ENCODE data around the gene HNF1A. TPM values are rescaled to one million over a fixed set of nuclear protein-coding genes. Genes with fewer than 3 reads are reported as not detected.

HNF1A gene
- total RNA-seq, 1 experiment from 2014 or later = not detected

GRCh38 chr12:120936197-120936596 lies 42.1 kb upstream of the HNF1A start:
- POLR2A ChIA-PET = no interaction called here
- Histone ChIP-seq H3K27me3 (ENCODE audit: insufficient read depth, low read length) (no peaks in the 10 kb centered on the region), H3K79me2 (ENCODE audit: insufficient read depth, low read length) (no peaks in the 10 kb centered on the region), H2AFZ (ENCODE audit: low read depth, low read length, poor library complexity, severe bottlenecking) (no peak overlapping the region), H3K9ac (ENCODE audit: low read length) (no peak overlapping the region), H3K4me1 (ENCODE audit: control insufficient read depth in 1 of 2, insufficient read depth in 2 of 2, low read length in 2 of 2) (no peaks in the 10 kb centered on the region), H3K4me2 (ENCODE audit: low read length) (no peak overlapping the region), H3K9me2 (ENCODE audit: insufficient read depth) (no peaks in the 10 kb centered on the region), H3K27ac (ENCODE audit: low read depth, low read length) (no peak overlapping the region), H4K20me1 (ENCODE audit: insufficient read depth) (no peaks in the 10 kb centered on the region), H3K4me3 (replicated peaks in 1 of 2; ENCODE audit: low read depth in 1 of 2, low read length in 2 of 2) (no peak overlapping the region), H3K36me3 (ENCODE audit: control insufficient read depth in 1 of 2, insufficient read depth in 2 of 2, low read length in 2 of 2) (no peaks in the 10 kb centered on the region), H3K9me3 (ENCODE audit: control insufficient read depth in 1 of 2, insufficient read depth in 1 of 2, low read depth in 1 of 2, low read length in 2 of 2) (no peaks in the 10 kb centered on the region)
- ATAC-seq (no peak), DNase-seq (ENCODE audit: low read depth, low spot score) (no peak)
- CTCF ChIA-PET = interaction anchor here (0.7 to 1.0 kb wide), 2 partner anchors 8 to 849 kb away, joined by 4 read pairs; no protein-coding TSS in a partner anchor
- BruUV-seq (replicated peaks) = no TSS peak
- intact Hi-C loops (cut with micrococcal nuclease) = no loop called here
- RAD21 ChIA-PET (ENCODE audit: low non-redundant PET in 1 of 2, low total read pairs in 2 of 2, uncharacterized antibody in 2 of 2, unreplicated experiment in 2 of 2) = interaction anchor here in 1 of 2 experiments (0.7 kb wide), 1 partner anchor 10 kb away, joined by 7 read pairs; no protein-coding TSS in a partner anchor
- TF ChIP-seq EZH2 (IDR thresholded peaks at IDR 0.05) (no peak), EZH2phosphoT487 (IDR thresholded peaks at IDR 0.05; ENCODE audit: borderline replicate concordance) (no peak), FOSL1 (IDR thresholded peaks at IDR 0.05; ENCODE audit: low read depth) (no peak), YY1 (IDR thresholded peaks at IDR 0.05; ENCODE audit: extremely low read depth, insufficient replicate concordance, low read depth, low read length) (no peak), ZNF274 (IDR thresholded peaks at IDR 0.05; ENCODE audit: low read depth, low read length) (no peak), RAD21 (IDR thresholded peaks at IDR 0.05; ENCODE audit: low read depth) (no peak), SIN3A (IDR thresholded peaks at IDR 0.05; ENCODE audit: low read depth) (no peak), REST (IDR thresholded peaks at IDR 0.05; ENCODE audit: low read depth) (no peak), ZFX (IDR thresholded peaks at IDR 0.05) (no peak), CTCF (IDR thresholded peaks at IDR 0.05 in 2 of 3, conservative IDR thresholded peaks at IDR 0.05 in 1 of 3; ENCODE audit: borderline replicate concordance in 1 of 3, insufficient read depth in 1 of 3, low read depth in 2 of 3, low read length in 2 of 3) (no peak), TCF7L2 (IDR thresholded peaks at IDR 0.05; ENCODE audit: borderline replicate concordance, extremely low read depth, insufficient read depth, insufficient read length) (no peak), POLR2A (IDR thresholded peaks at IDR 0.05; ENCODE audit: borderline replicate concordance, extremely low read depth, insufficient read depth, insufficient read length) (no peak), SRF (IDR thresholded peaks at IDR 0.05; ENCODE audit: low read depth) (no peak), ATF3 (IDR thresholded peaks at IDR 0.05) (no peak), POLR2AphosphoS5 (IDR thresholded peaks at IDR 0.05; ENCODE audit: low read depth, low read length) (no peak), EGR1 (IDR thresholded peaks at IDR 0.05; ENCODE audit: low read depth) (no peak), ZBTB33 (IDR thresholded peaks at IDR 0.05; ENCODE audit: extremely low read depth, insufficient replicate concordance, low read length) (no peak), MAX (IDR thresholded peaks at IDR 0.05) (no peak)
